B cell (primary cell): ENCODE measurements around the gene MROH2A. TPM values are rescaled to one million over a fixed set of nuclear protein-coding genes. Genes with fewer than 3 reads are reported as not detected.

Experiments used
- ATAC-seq: fragments of 200-7000 bp; cut with Tn5 transposase; one replicate; pipeline ENCODE4 v1.10.0; 2021; ENCODE audit warnings: low read depth, mild to moderate bottlenecking, moderate number of reproducible peaks, moderate library complexity
- CTCF ChIA-PET: fragments of 350-600 bp; sonication (Branson Sonifier 250); formaldehyde crosslinking; loops from one replicate; lab custom pipeline; 2021; ENCODE audit warnings: antibody characterized with exemption, inconsistent platforms; lab: Charles Lee
- POLR2A ChIA-PET: fragments of 350-600 bp; sonication (Branson Sonifier 250); formaldehyde crosslinking; loops from one replicate; lab custom pipeline; 2021; ENCODE audit warnings: antibody characterized with exemption; lab: Charles Lee
- DNase-seq: peaks from one replicate; pipeline ENCODE4 v3.0.0; 2013
- H2AFZ ChIP-seq: 2 replicates; pipeline ENCODE4 v1.6.1; 2012; ENCODE audit warnings: mild to moderate bottlenecking, low read depth, low read length; ENCODE audit not compliant: insufficient read depth, poor library complexity, severe bottlenecking
- H3K27ac ChIP-seq, 2 donors: 1 replicate in 1 of 2; 2 replicates in 1 of 2; pipeline ENCODE4 v1.5.1; 2012 to 2013; ENCODE audit warnings: low read length in 2 of 2, mild to moderate bottlenecking in 2 of 2, moderate library complexity in 1 of 2
- H3K27me3 ChIP-seq, 4 experiments: fragments of 200-600 bp in 1 of 4; sonication (generic) in 1 of 4; replicated peaks in 1 of 4; 1 replicate in 2 of 4; 2 replicates in 2 of 4; pipeline versions ENCODE4 v1.6.1 to v1.7.0; 2013 to 2016; ENCODE audit warnings: low read length in 3 of 4, mild to moderate bottlenecking in 2 of 4, mixed read lengths in 1 of 4, moderate library complexity in 1 of 4; ENCODE audit not compliant: insufficient read depth in 4 of 4, control insufficient read depth in 3 of 4; ENCODE audit errors: control extremely low read depth in 1 of 4
- H3K36me3 ChIP-seq, 2 experiments: replicated peaks in 1 of 2; 1 replicate in 1 of 2; 2 replicates in 1 of 2; pipeline versions ENCODE4 v1.6.1 to v1.7.1; 2013; ENCODE audit warnings: low read length in 1 of 2; ENCODE audit not compliant: insufficient read depth in 2 of 2, control insufficient read depth in 1 of 2; ENCODE audit errors: control extremely low read depth in 1 of 2, extremely low read depth in 1 of 2
- H3K4me1 ChIP-seq, 2 donors: fragments of 200-600 bp in 1 of 2; sonication (generic) in 1 of 2; 1 replicate in 1 of 2; 2 replicates in 1 of 2; pipeline versions ENCODE4 v1.5.1 to v1.6.1; 2013 to 2017; ENCODE audit warnings: low read length in 2 of 2; ENCODE audit not compliant: control insufficient read depth in 2 of 2, insufficient read depth in 2 of 2
- H3K4me2 ChIP-seq: replicated peaks from 2 replicates; pipeline ENCODE3; 2012; ENCODE audit warnings: mild to moderate bottlenecking, low read depth, low read length; ENCODE audit not compliant: poor library complexity, severe bottlenecking
- H3K4me3 ChIP-seq, 5 experiments: fragments of 200-600 bp in 1 of 5; sonication (generic) in 1 of 5; 1 replicate in 3 of 5; 2 replicates in 2 of 5; pipeline versions ENCODE4 v1.5.1 to v1.7.0; 2011 to 2016; ENCODE audit warnings: low read length in 4 of 5, mild to moderate bottlenecking in 4 of 5, low read depth in 2 of 5, control low read depth in 1 of 5, moderate library complexity in 1 of 5; ENCODE audit not compliant: insufficient read depth in 1 of 5; ENCODE audit errors: control extremely low read depth in 1 of 5, extremely low read depth in 1 of 5
- H3K79me2 ChIP-seq: fragments of 200-600 bp; sonication (generic); one replicate; pipeline ENCODE4 v1.6.0; 2016; ENCODE audit warnings: low read length; ENCODE audit not compliant: control insufficient read depth, insufficient read depth
- H3K9ac ChIP-seq: fragments of 200-600 bp; sonication (generic); 2 replicates; pipeline ENCODE4 v1.6.1; 2017; ENCODE audit warnings: mild to moderate bottlenecking, low read length, moderate library complexity
- H3K9me3 ChIP-seq, 3 donors: one replicate each; pipeline versions ENCODE4 v1.6.1 to v1.7.1; 2013; ENCODE audit warnings: low read length in 2 of 3; ENCODE audit not compliant: control insufficient read depth in 2 of 3, insufficient read depth in 1 of 3; ENCODE audit errors: control extremely low read depth in 1 of 3
- H4K20me1 ChIP-seq: 2 replicates; pipeline ENCODE4 v1.6.0; 2012; ENCODE audit warnings: mild to moderate bottlenecking, low read length; ENCODE audit not compliant: insufficient read depth, control insufficient read depth, poor library complexity, severe bottlenecking
- H3K27ac Mint-ChIP-seq: one replicate; pipeline ENCODE4 v1.8.0; 2021; ENCODE audit warnings: mixed read lengths
- H3K27me3 Mint-ChIP-seq: one replicate; pipeline ENCODE4 v1.8.0; 2021; ENCODE audit warnings: mixed read lengths
- H3K4me1 Mint-ChIP-seq: one replicate; pipeline ENCODE4 v1.8.0; 2021; ENCODE audit warnings: mixed read lengths
- H3K4me3 Mint-ChIP-seq: one replicate; pipeline ENCODE4 v1.8.0; 2021; ENCODE audit warnings: mixed read lengths
- H3K9me3 Mint-ChIP-seq: one replicate; pipeline ENCODE4 v1.8.0; 2022; ENCODE audit warnings: mixed read lengths; ENCODE audit not compliant: insufficient read depth
- CTCF ChIP-seq: fragments of 200-600 bp; IDR thresholded peaks from one replicate; pipeline ENCODE4 v1.8.0; 2022; ENCODE audit warnings: antibody characterized with exemption, mild to moderate bottlenecking
- EZH2 ChIP-seq: IDR thresholded peaks from 2 replicates; pipeline ENCODE4 v1.6.1; 2012; ENCODE audit warnings: borderline replicate concordance, low read depth, mild to moderate bottlenecking, moderate library complexity, low read length; ENCODE audit not compliant: insufficient read depth, poor library complexity, severe bottlenecking
- WGBS: methylation state at CpG from one replicate; pipeline ENCODE4 v1.1.5; 2013; ENCODE audit warnings: missing lambda C conversion rate; ENCODE audit not compliant: insufficient coverage; 5-methylcytosine and 5-hydroxymethylcytosine counted together
- intact Hi-C: fragments of 100-400 bp; cut with micrococcal nuclease; formaldehyde crosslinking; loops from one replicate; pipeline ENCODE4 v1.10.0; 2022
- polyA plus RNA-seq: library from polyadenylated mRNA; depleted of rRNA; stranded (reverse); fragments of >200 nt; gene quantifications from 2 replicates; pipeline ENCODE4 v1.2.3, GENCODE V29; 2012
- total RNA-seq, 2 donors: library from RNA; stranded (reverse); fragments of 120-200 nt in 1 of 2; gene quantifications; 1 replicate in 1 of 2; 2 replicates in 1 of 2; pipeline versions ENCODE4 v1.2.3 to v1.2.4, GENCODE V29; 2013 to 2022

The MROH2A gene
- total and polyA plus RNA-seq, 2 donors (not counting 1 experiment from before 2014, with no cell fraction given) = not detected

DNA sequence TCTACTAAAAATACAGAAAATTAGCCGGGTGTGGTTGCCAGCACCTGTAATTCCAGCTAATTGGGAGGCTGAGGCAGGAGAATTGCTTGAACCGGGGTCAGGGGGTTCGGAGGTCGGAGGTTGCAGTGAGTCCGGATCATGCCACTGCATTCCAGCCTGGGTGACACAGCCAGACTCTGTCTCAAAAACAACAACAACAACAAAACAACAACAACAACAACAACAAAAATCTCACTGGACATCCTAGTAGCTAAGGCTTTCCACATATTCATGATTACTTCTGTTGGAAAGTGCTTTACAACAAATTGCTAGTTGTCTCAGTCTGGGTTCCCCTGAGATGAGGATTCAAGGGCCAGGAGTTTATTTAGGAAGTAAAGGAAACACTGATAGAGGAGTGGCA lies 4.3 kb upstream of the MROH2A start:
- TF ChIP-seq EZH2 = no peak
- no peak for TF ChIP-seq CTCF
- intact Hi-C loops = no loop called here

GRCh38 chr2:233775414-233775813 lies 2.7 kb upstream of the MROH2A start:
- no peak overlapping the region for H3K9ac ChIP-seq
- H3K27me3 ChIP-seq = peaks cover 0 to 12% (median 1%) of the 10 kb centered on the region in 4 experiments
- CTCF ChIA-PET = no interaction called here
- DNase-seq (no peak), ATAC-seq (no peak)
- H3K36me3 ChIP-seq = no peaks in the 10 kb centered on the region
- no peaks in the 10 kb centered on the region for H4K20me1 ChIP-seq
- Mint-ChIP-seq H3K27ac (no peak overlapping the region), H3K4me1 (no peaks in the 10 kb centered on the region), H3K27me3 (peaks cover 18% of the 10 kb centered on the region), H3K4me3 (no peak overlapping the region), H3K9me3 (peaks cover 7% of the 10 kb centered on the region)
- no peak overlapping the region for H3K4me3 ChIP-seq
- H3K9me3 ChIP-seq = peaks cover 0 to 24% (median 8%) of the 10 kb centered on the region in 3 donors
- H3K4me1 ChIP-seq = no peaks in the 10 kb centered on the region
- WGBS = 96% methylated on average over 5 of the region's 6 CpGs
- H2AFZ ChIP-seq = no peak overlapping the region
- no peaks in the 10 kb centered on the region for H3K79me2 ChIP-seq
- intact Hi-C loops = no loop called here
- no peak overlapping the region for H3K4me2 ChIP-seq
- H3K27ac ChIP-seq = no peak overlapping the region
- TF ChIP-seq CTCF = no peak
- TF ChIP-seq EZH2 = no peak
- POLR2A ChIA-PET = no interaction called here

More for the DNA sequence above, 4.3 kb upstream of the MROH2A start:
- no peak overlapping the region for H2AFZ ChIP-seq
- Mint-ChIP-seq H3K27me3 (peaks cover 17% of the 10 kb centered on the region), H3K9me3 (peaks cover 7% of the 10 kb centered on the region), H3K4me3 (no peak overlapping the region), H3K27ac (no peak overlapping the region), H3K4me1 (no peaks in the 10 kb centered on the region)
- ChIA-PET CTCF (no interaction called here), POLR2A (no interaction called here)
- no peaks in the 10 kb centered on the region for H3K79me2 ChIP-seq
- no peaks in the 10 kb centered on the region for H3K4me1 ChIP-seq
- peaks cover 0 to 8% (median 1%) of the 10 kb centered on the region in 4 experiments for H3K27me3 ChIP-seq
- H3K4me2 ChIP-seq = no peak overlapping the region
- H3K27ac ChIP-seq = no peak overlapping the region
- no peaks in the 10 kb centered on the region for H3K36me3 ChIP-seq
- DNase-seq (no peak), ATAC-seq (no peak)
- H3K9ac ChIP-seq = no peak overlapping the region
- peaks cover 0 to 20% (median 8%) of the 10 kb centered on the region in 3 donors for H3K9me3 ChIP-seq
- no peaks in the 10 kb centered on the region for H4K20me1 ChIP-seq
- no peak overlapping the region for H3K4me3 ChIP-seq
- WGBS = 88% methylated on average over 4 of the region's 5 CpGs
